Measurements from ENCODE around the gene CELF4. TPM values are rescaled to one million over a fixed set of nuclear protein-coding genes. Genes with fewer than 3 reads are reported as not detected.

CELF4 gene
- total RNA-seq, 1 experiment from 2014 or later, result 0.40 TPM

DNA sequence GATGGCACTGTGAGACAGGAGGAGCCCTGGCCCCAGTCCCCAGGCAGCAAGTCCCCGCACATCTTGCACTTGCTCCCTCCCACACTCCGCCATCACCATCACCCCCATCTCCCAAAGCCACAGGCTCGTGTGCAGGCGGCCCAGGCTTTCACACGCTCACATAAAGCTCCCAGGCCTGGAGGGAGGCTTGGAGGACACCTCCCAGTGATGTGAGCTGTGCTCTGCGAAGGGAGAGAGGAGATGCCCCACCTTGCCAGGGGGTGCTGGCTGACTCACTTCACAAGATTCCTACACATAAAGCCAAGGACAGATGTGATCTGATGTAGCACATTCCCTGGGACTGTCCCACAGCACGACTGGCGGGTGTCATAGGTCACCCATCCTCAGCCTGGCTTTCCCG lies 28.9 kb downstream of the CELF4 start:
- Histone ChIP-seq H3K27me3 (ENCODE audit: low read length) (no peaks in the 10 kb centered on the region), H4K20me1 (ENCODE audit: low read length) (no peaks in the 10 kb centered on the region), H3K36me3 (ENCODE audit: low read depth, low read length) (no peaks in the 10 kb centered on the region), H3K4me3 (ENCODE audit: low read length) (no peak overlapping the region), H3K4me1 (ENCODE audit: insufficient read depth, low read length) (no peaks in the 10 kb centered on the region), H3K9me3 (ENCODE audit: low read length) (no peaks in the 10 kb centered on the region), H3K79me2 (ENCODE audit: low read length) (no peaks in the 10 kb centered on the region), H2AFZ (ENCODE audit: low read length) (no peak overlapping the region), H3K9me2 (replicated peaks; ENCODE audit: low read length) (no peaks in the 10 kb centered on the region), H3K27ac (ENCODE audit: low read length) (no peak overlapping the region), H3K9ac (ENCODE audit: low read length) (no peak overlapping the region), H3F3A (ENCODE audit: low read length, unreplicated experiment) (no peaks in the 10 kb centered on the region), H3K4me2 (ENCODE audit: low read length) (no peak overlapping the region)
- TF ChIP-seq, protein P1, sequence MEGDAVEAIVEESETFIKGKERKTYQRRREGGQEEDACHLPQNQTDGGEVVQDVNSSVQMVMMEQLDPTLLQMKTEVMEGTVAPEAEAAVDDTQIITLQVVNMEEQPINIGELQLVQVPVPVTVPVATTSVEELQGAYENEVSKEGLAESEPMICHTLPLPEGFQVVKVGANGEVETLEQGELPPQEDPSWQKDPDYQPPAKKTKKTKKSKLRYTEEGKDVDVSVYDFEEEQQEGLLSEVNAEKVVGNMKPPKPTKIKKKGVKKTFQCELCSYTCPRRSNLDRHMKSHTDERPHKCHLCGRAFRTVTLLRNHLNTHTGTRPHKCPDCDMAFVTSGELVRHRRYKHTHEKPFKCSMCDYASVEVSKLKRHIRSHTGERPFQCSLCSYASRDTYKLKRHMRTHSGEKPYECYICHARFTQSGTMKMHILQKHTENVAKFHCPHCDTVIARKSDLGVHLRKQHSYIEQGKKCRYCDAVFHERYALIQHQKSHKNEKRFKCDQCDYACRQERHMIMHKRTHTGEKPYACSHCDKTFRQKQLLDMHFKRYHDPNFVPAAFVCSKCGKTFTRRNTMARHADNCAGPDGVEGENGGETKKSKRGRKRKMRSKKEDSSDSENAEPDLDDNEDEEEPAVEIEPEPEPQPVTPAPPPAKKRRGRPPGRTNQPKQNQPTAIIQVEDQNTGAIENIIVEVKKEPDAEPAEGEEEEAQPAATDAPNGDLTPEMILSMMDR (conservative IDR thresholded peaks at IDR 0.05; ENCODE audit: low read depth, low read length), result no peak
- no peak for TF ChIP-seq EZH2 (IDR thresholded peaks at IDR 0.05; ENCODE audit: low read length, unreplicated experiment)
- no peak for TF ChIP-seq EZH2phosphoT487 (IDR thresholded peaks at IDR 0.05; ENCODE audit: borderline replicate concordance, low read length)
- DNase-seq (no peak), ATAC-seq (no peak)
- CTCF ChIA-PET, result no interaction called here
- intact Hi-C loops (cut with micrococcal nuclease), result loop anchor here (5.0 to 10.0 kb wide), 2 partner anchors 152 to 594 kb away; no protein-coding TSS in a partner anchor
- no TSS peak for BruUV-seq (replicated peaks)
- POLR2A ChIA-PET (ENCODE audit: unreplicated experiment), result no interaction called here

DNA sequence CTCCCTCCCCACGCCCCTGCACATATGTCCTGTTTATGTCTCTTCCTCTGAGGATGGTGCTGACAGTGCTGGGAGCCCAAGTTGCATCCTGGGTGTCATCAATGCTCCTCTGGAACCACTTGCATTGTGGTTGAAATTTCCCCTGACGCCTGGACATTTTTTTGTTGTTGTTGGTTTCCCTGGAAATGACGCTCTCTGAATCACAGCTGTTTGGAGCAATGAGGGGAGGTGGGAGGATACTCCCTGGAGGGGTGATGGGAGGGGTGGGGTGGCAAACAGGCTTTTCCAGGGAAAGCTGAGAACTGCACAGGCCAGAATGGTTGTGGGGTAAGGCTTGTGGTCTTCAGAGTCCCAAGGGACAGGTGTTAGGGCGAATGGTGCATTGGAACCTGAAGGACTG lies 29.6 kb downstream of the CELF4 start:
- H3K27me3 ChIP-seq (ENCODE audit: low read length), result no peaks in the 10 kb centered on the region
- no peak overlapping the region for H3K4me2 ChIP-seq (ENCODE audit: low read length)
- ChIA-PET POLR2A (ENCODE audit: unreplicated experiment) (no interaction called here), CTCF (interaction anchor here (0.6 kb wide), 1 partner anchor 1811 kb away, joined by 11 read pairs; no protein-coding TSS in a partner anchor)
- H3F3A ChIP-seq (ENCODE audit: low read length, unreplicated experiment), result no peaks in the 10 kb centered on the region
- H3K9me3 ChIP-seq (ENCODE audit: low read length), result no peaks in the 10 kb centered on the region
- TF ChIP-seq EZH2 (IDR thresholded peaks at IDR 0.05; ENCODE audit: low read length, unreplicated experiment) (no peak), EZH2phosphoT487 (IDR thresholded peaks at IDR 0.05; ENCODE audit: borderline replicate concordance, low read length) (no peak)
- TF ChIP-seq, protein P1 (conservative IDR thresholded peaks at IDR 0.05; ENCODE audit: low read depth, low read length), result no peak
- ATAC-seq (no peak), DNase-seq (peak; percentile 3)
- no peaks in the 10 kb centered on the region for H3K79me2 ChIP-seq (ENCODE audit: low read length)
- intact Hi-C loops (cut with micrococcal nuclease), result loop anchor here (5.0 to 10.0 kb wide), 2 partner anchors 151 to 594 kb away; no protein-coding TSS in a partner anchor
- no TSS peak for BruUV-seq (replicated peaks)
- H3K9me2 ChIP-seq (replicated peaks; ENCODE audit: low read length), result no peaks in the 10 kb centered on the region
- no peaks in the 10 kb centered on the region for H3K4me1 ChIP-seq (ENCODE audit: insufficient read depth, low read length)
- H3K27ac ChIP-seq (ENCODE audit: low read length), result no peak overlapping the region
- no peaks in the 10 kb centered on the region for H3K36me3 ChIP-seq (ENCODE audit: low read depth, low read length)
- no peak overlapping the region for H2AFZ ChIP-seq (ENCODE audit: low read length)
- H3K4me3 ChIP-seq (ENCODE audit: low read length), result no peak overlapping the region
- no peaks in the 10 kb centered on the region for H4K20me1 ChIP-seq (ENCODE audit: low read length)
- H3K9ac ChIP-seq (ENCODE audit: low read length), result no peak overlapping the region

DNA sequence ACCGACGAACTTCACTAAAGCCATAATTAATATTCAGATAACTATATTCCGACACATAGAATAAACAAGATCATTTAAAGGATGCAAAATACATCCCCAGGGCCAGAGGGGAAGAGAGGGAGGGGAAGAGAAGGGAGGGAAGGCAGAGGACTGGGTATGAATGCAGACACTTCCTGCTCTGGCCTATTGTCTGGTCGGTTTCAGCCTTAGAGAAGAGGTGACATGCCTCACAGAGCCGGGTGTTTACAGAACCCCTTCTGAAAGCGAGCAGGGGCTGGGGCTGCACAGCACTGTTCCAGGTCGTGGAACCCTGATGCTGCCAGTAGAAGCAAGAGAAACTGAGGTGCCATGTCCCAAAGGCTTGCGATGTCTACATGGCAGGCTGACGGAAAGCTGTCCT lies 31.0 kb downstream of the CELF4 start:
- no peak for DNase-seq
- intact Hi-C loops (cut with micrococcal nuclease), result loop anchor here (5.0 to 10.0 kb wide), 2 partner anchors 150 to 592 kb away; no protein-coding TSS in a partner anchor
- no peak for ATAC-seq
- POLR2A ChIA-PET (ENCODE audit: unreplicated experiment), result no interaction called here
- TF ChIP-seq EZH2 (IDR thresholded peaks at IDR 0.05; ENCODE audit: low read length, unreplicated experiment), result no peak
- no peak for TF ChIP-seq EZH2phosphoT487 (IDR thresholded peaks at IDR 0.05; ENCODE audit: borderline replicate concordance, low read length)
- TF ChIP-seq, protein P1 (conservative IDR thresholded peaks at IDR 0.05; ENCODE audit: low read depth, low read length), result no peak
- Histone ChIP-seq H3K27me3 (ENCODE audit: low read length) (no peaks in the 10 kb centered on the region), H3K4me2 (ENCODE audit: low read length) (no peak overlapping the region), H3K27ac (ENCODE audit: low read length) (no peak overlapping the region), H3K9me2 (replicated peaks; ENCODE audit: low read length) (no peaks in the 10 kb centered on the region), H3K4me3 (ENCODE audit: low read length) (no peak overlapping the region), H3K36me3 (ENCODE audit: low read depth, low read length) (no peaks in the 10 kb centered on the region), H3F3A (ENCODE audit: low read length, unreplicated experiment) (no peaks in the 10 kb centered on the region), H2AFZ (ENCODE audit: low read length) (no peak overlapping the region), H4K20me1 (ENCODE audit: low read length) (no peaks in the 10 kb centered on the region), H3K9me3 (ENCODE audit: low read length) (no peaks in the 10 kb centered on the region), H3K9ac (ENCODE audit: low read length) (no peak overlapping the region), H3K4me1 (ENCODE audit: insufficient read depth, low read length) (no peaks in the 10 kb centered on the region), H3K79me2 (ENCODE audit: low read length) (no peaks in the 10 kb centered on the region)
- BruUV-seq (replicated peaks), result no TSS peak
- CTCF ChIA-PET, result no interaction called here

Measured in PC-3 (cell line).